ENCODE data around the gene MRPL28.

DNA sequence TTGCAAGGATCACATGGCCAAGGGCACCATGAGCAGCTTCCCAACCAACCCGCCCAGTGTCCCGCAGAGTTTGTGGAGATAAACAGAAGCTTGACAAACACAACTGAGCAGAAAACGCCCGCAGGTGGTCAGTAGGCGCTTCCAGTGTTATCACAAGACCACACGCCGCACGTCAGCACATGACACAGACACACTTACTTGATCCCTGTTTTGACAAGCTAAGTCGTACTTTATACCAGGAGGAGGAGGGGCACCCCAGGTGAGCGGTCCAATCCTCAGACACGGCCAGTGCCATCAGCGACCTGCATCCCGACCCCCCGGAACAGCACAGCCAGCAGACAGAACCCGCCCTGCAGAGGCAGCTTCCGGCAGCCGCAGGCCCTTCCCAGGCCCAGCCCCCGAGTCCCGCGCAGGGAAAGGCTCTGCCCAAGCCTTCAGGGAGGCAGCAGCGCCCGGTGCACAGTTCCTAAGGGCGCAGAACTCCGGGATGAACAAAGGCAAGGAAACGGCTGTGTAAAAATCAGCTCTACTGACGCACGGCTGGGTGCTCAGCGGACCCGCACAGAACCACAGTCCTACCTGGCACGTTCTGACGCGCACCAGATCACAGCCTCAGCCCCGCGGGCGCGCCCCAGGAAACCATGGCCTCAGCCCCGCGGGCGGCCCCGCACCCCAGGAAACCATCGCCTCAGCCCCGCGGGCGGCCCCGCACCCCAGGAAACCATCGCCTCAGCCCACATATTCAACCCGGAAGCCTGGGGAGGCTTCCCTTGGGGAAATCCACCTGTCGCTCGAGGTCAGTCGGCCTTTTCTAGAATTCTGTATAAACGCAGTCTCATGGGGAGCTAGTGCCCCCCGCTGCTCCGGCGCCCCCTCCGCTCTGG lies 45.6 kb downstream of the MRPL28 start:
- TF ChIP-seq, protein P1, sequence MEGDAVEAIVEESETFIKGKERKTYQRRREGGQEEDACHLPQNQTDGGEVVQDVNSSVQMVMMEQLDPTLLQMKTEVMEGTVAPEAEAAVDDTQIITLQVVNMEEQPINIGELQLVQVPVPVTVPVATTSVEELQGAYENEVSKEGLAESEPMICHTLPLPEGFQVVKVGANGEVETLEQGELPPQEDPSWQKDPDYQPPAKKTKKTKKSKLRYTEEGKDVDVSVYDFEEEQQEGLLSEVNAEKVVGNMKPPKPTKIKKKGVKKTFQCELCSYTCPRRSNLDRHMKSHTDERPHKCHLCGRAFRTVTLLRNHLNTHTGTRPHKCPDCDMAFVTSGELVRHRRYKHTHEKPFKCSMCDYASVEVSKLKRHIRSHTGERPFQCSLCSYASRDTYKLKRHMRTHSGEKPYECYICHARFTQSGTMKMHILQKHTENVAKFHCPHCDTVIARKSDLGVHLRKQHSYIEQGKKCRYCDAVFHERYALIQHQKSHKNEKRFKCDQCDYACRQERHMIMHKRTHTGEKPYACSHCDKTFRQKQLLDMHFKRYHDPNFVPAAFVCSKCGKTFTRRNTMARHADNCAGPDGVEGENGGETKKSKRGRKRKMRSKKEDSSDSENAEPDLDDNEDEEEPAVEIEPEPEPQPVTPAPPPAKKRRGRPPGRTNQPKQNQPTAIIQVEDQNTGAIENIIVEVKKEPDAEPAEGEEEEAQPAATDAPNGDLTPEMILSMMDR (conservative IDR thresholded peaks at IDR 0.05 in 1 of 2, IDR thresholded peaks at IDR 0.05 in 1 of 2; ENCODE audit: extremely low read depth in 1 of 2, insufficient read depth in 1 of 2, low read depth in 1 of 2, low read length in 2 of 2): no peak
- no peak for TF ChIP-seq EZH2 (IDR thresholded peaks at IDR 0.05; ENCODE audit: borderline replicate concordance, low read length)
